Pulmonary artery endothelial cell (primary cell): Measurements from ENCODE around the gene MTA2. TPM values are rescaled to one million over a fixed set of nuclear protein-coding genes. Genes with fewer than 3 reads are reported as not detected.
"Not testable (repeated sequence)": the region's sequence is repeated elsewhere in the genome, so short reads cannot be mapped to it uniquely, and the experiment has no call there.

Experiments
- DNase-seq: peaks from one replicate; pipeline ENCODE4 v3.0.0-alpha.2; 2011; ENCODE audit warnings: low read depth, low spot score
- total RNA-seq: library from RNA; depleted of rRNA; stranded (reverse); fragments of >200 nt; gene quantifications from 2 replicates; pipeline ENCODE4 v1.2.3, GENCODE V29; 2014

Gene MTA2
- total RNA-seq, 1 donor from 2014 or later, result 262 TPM

GRCh38 chr11:62592989-62593421, 8.7 kb downstream of the MTA2 start:
- no peak for DNase-seq

- DNase-seq, result no peak
These were observed 9.4 kb downstream of the MTA2 start for GRCh38 chr11:62592146-62592815.

DNA sequence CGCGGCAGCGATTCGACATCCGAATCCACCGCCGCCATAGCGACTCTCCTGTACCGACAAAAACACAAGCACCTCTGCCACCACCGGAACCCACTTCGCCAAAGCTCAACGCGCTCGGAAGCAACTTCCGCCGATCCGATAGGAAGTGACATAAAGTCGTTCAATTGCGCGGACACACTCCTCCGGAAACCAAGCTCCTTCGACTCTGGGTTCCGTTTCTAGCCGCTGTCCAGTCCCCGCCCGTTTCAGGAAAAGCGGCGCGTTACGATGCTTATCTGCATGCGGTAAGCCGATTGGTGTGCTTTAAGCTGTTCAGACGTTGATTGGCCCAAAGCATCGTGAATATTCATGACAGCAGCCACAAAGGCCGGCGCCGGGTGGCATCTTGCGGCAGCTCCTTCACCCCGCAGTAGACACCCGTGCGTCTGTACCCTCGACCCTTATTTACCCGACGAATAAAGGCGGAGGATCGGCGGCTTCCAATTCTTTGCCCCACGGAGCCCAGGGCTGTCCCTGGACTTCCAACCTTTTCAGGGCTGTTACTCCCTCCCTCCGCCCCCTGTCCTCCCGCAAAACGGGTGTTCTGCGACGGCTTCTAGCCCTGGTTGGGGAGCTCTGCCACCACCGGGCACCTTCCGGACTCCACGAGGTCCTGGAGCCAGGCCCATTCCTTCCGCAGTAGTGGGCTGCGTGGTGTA, 10.1 kb downstream of the MTA2 start, which contains the start of gene TUT1:
Gene TUT1 (minus strand): TSS at position 76 of the 698 bp plus-strand sequence. CDS start 38 bp downstream, at position 38.
- DNase-seq, result peak; percentile 99

DNA sequence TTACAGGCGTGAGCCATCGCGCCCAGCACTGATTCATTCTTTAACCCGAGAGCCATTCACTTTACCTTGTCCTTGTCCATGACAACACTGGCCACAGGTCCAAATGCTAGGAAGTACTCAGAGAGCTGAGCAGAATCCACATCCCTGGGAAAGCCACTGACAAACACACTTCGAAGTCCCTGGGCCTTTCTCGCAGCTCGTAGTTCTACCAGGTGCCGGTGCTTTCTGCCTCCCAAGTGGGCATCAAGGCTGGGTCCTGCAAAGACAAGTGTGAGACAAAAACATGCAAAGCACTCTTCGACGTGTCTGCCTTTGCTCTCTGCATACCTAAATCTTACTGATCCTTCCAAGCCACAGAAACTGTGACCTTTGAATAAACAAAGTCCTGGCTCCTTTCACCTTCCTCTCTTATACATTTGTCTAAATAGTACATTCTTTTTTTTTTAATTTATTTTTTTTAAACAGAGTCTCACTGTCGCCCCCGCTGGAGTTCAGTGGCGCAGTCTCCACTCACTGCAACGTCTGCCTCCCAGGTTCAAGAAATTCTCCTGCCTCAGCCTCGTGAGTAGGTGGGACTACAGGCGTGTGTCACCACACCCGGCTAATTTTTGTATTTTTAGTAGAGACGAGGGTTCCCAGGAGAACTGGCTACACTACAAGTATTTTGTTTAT, 12.6 kb downstream of the MTA2 start:
- no peak for DNase-seq

- not testable (repeated sequence) for DNase-seq
These were observed 16.3 kb downstream of the MTA2 start for GRCh38 chr11:62585356-62585755.

- DNase-seq, result not testable (repeated sequence)
These were observed 19.9 kb downstream of the MTA2 start for GRCh38 chr11:62581735-62582134.

GRCh38 chr11:62580959-62581715, 20.5 kb downstream of the MTA2 start:
- DNase-seq, result no peak

DNA sequence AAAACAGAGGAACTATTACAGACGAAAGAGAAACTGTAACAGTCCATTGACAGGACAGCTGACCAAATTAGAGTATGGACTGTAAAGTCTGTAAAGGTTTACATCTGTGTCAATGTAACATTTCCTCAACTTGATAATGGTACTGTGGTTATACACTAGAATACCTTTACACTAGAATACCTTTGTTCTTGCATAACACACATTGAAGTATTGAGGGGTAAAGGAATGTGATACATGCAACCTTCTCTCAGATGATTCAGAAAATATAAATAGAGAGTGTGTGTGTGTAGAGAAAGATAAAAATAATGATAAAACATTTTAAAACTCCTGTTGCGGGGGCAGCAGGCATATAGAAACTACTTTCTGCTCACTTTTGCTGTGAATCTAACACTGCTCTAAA, 22.4 kb downstream of the MTA2 start:
- DNase-seq, result no peak

DNA sequence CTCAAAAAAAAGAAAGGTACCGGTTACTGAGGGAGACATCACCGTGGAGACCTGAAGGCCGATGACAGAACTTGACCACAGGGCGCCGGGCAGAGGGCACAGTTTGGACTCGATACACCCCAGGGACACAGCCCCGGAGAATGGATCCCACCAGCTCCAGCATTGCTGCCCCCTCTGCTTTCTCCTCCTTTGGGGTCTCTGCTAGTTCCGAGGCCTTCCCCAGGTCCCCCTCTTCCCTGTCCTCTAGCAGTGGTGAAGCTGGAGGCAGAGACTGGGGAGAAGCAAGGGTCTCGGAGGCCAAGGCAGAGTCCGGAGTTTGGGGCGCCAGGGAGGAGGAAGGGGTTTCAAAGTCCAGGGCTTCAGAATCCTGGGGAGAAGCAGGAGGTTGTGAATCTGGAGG, 23.1 kb downstream of the MTA2 start:
- no peak for DNase-seq

- DNase-seq, result peak; percentile 94
These were observed 24.5 kb downstream of the MTA2 start for GRCh38 chr11:62577046-62577714.

GRCh38 chr11:62575837-62576236, 25.8 kb downstream of the MTA2 start:
- no peak for DNase-seq

- no peak for DNase-seq
These were observed 26.5 kb downstream of the MTA2 start for GRCh38 chr11:62575156-62575555.

DNA sequence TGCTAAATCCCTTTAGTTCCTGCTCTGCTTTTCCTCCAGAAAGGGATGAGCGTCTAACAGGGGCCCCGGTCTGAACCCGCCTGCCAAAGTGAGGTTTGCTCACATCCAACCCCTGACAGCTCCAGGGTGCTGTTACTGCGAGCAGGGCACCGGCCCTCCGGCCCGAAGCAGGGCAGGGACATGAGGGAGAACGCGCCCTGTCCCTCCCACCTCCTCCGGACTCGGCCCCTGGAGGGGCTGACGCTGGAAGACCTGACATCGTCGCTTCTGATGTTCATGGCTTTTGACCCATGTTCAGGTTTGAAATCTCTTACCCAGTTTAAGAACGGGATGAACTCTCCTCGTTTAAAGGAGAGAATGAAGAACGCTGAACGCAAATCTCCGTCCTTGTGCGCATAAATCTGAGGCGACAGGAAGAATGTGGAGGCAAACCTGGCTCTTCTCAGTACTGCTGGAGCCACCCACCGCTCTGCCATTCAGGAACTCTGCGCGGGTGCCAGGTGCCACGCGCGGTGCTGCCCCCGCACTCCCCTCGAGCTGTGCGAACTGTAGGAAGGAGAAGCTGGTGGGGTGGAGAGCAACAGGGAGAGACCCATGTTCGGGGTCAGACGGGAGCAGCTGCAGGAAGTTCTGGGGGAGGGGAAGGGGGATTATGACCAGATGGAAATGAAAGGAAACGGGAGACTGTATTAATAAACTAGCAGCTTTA, 27.1 kb downstream of the MTA2 start:
- no peak for DNase-seq

GRCh38 chr11:62573592-62574362, 27.9 kb downstream of the MTA2 start, which contains the start of gene EEF1G:
Gene EEF1G, minus strand, starts transcription at chr11:62573891. Its CDS starts 49 bp downstream, at chr11:62573842.
- DNase-seq, result peak; percentile 100

GRCh38 chr11:62573006-62573591, 28.6 kb downstream of the MTA2 start:
- no peak for DNase-seq

- no peak for DNase-seq
These were observed 29.2 kb downstream of the MTA2 start for GRCh38 chr11:62572431-62572830.

DNA sequence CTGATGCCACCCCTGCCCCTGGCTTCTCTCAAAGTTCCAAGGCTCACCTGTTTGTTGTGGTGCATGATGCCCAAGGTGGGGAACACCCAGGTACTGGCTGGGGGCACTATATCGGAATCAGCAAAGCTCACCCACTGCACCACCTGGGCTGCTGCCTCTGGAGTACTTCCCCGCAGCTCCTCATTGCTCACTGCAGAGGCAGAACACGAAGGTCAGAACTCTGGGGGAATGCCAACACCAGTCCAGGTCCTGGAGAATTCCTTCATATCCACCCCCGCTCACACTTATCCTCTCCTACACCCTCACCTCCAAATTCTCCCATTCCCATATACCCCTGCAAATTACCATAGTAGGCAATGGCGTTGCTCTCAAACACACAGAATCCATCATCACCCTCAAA, 30.2 kb downstream of the MTA2 start:
- not testable (repeated sequence) for DNase-seq

GRCh38 chr11:62570903-62571302, 30.8 kb downstream of the MTA2 start:
- not testable (repeated sequence) for DNase-seq

GRCh38 chr11:62569611-62570010, 32.1 kb downstream of the MTA2 start:
- DNase-seq, result no peak
